Neural cell (in vitro differentiated cells): ENCODE results near the gene PHF3. TPM values are rescaled to one million over a fixed set of nuclear protein-coding genes. Genes with fewer than 3 reads are reported as not detected.

Experiments used
- H2AFZ ChIP-seq: fragments of 200-600, 300-800 bp; sonication (generic), shearing (Covaris generic); 2 replicates; pipeline ENCODE4 v1.6.0; 2014; ENCODE audit warnings: low read depth, mild to moderate bottlenecking, antibody characterized with exemption, low read length, moderate library complexity
- H3F3A ChIP-seq: fragments of 200-600 bp; shearing (Covaris generic); 2 replicates; pipeline ENCODE4 v1.6.1; 2016; ENCODE audit warnings: mild to moderate bottlenecking, moderate library complexity, mixed read lengths, antibody characterized with exemption, low read length; ENCODE audit not compliant: insufficient read depth, poor library complexity, severe bottlenecking
- H3K27ac ChIP-seq: fragments of 200-600, 300-800 bp; sonication (generic), shearing (Covaris generic); 2 replicates; pipeline ENCODE4 v1.5.1; 2014; ENCODE audit warnings: mild to moderate bottlenecking, low read length, moderate library complexity
- H3K27me3 ChIP-seq: fragments of 300-800, 200-600 bp; sonication (generic), shearing (Covaris generic); 2 replicates; pipeline ENCODE4 v1.6.0; 2014; ENCODE audit warnings: mild to moderate bottlenecking, low read depth, low read length, moderate library complexity; ENCODE audit not compliant: insufficient read depth
- H3K36me3 ChIP-seq: fragments of 300-800, 200-600 bp; sonication (generic), shearing (Covaris generic); 2 replicates; pipeline ENCODE4 v1.5.1; 2014; ENCODE audit warnings: mild to moderate bottlenecking, antibody characterized with exemption, low read length, moderate library complexity; ENCODE audit not compliant: insufficient read depth
- H3K4me2 ChIP-seq: fragments of 300-800, 200-600 bp; sonication (generic), shearing (Covaris generic); 2 replicates; pipeline ENCODE4 v1.6.0; 2014; ENCODE audit warnings: mild to moderate bottlenecking, low read length
- H3K4me3 ChIP-seq: fragments of 300-800, 200-600 bp; sonication (generic), shearing (Covaris generic); 2 replicates; pipeline ENCODE4 v1.5.1; 2014; ENCODE audit warnings: mild to moderate bottlenecking, low read length, moderate library complexity
- H3K79me2 ChIP-seq: fragments of 200-600 bp; shearing (Covaris generic); replicated peaks from 2 replicates; pipeline ENCODE4 v1.6.0; 2014; ENCODE audit warnings: mild to moderate bottlenecking, low read length, moderate library complexity; ENCODE audit not compliant: insufficient read depth
- H3K9ac ChIP-seq: fragments of 300-800, 200-600 bp; sonication (generic), shearing (Covaris generic); 2 replicates; pipeline ENCODE4 v1.6.1; 2016; ENCODE audit warnings: mild to moderate bottlenecking, low read length, mixed read lengths
- H3K9me2 ChIP-seq: fragments of 200-600 bp; shearing (Covaris generic); 2 replicates; pipeline ENCODE4 v1.6.1; 2016; ENCODE audit warnings: mild to moderate bottlenecking, low read length, mixed read lengths; ENCODE audit not compliant: insufficient read depth
- H3K9me3 ChIP-seq: fragments of 200-600, 300-800 bp; sonication (generic), shearing (Covaris generic); 2 replicates; pipeline ENCODE4 v1.6.1; 2016; ENCODE audit warnings: mild to moderate bottlenecking, mixed run types, low read length, moderate library complexity, mixed read lengths
- H4K20me1 ChIP-seq: fragments of 200-600 bp; shearing (Covaris generic); 2 replicates; pipeline ENCODE4 v1.6.1; 2016; ENCODE audit warnings: mild to moderate bottlenecking, mixed run types; ENCODE audit not compliant: insufficient read depth
- CTCF ChIP-seq: fragments of 450-650 bp; IDR thresholded peaks from 2 replicates; pipeline ENCODE4 v1.5.1; 2014; ENCODE audit warnings: antibody characterized with exemption, mild to moderate bottlenecking, moderate library complexity; ENCODE audit not compliant: poor library complexity, severe bottlenecking
- EP300 ChIP-seq: fragments of 450-650 bp; conservative IDR thresholded peaks from 2 replicates; pipeline ENCODE4 v1.6.1; 2014; ENCODE audit warnings: antibody characterized with exemption, mild to moderate bottlenecking, moderate library complexity; ENCODE audit not compliant: poor library complexity, severe bottlenecking
- EZH2 ChIP-seq: fragments of 200-600, 300-800 bp; shearing (Covaris generic), sonication (generic); IDR thresholded peaks from 2 replicates; pipeline ENCODE4 v1.6.1; 2014; ENCODE audit warnings: antibody characterized with exemption, low read length, borderline replicate concordance, mild to moderate bottlenecking; ENCODE audit not compliant: insufficient read depth, poor library complexity, severe bottlenecking
- MXI1 ChIP-seq: fragments of 450-650 bp; conservative IDR thresholded peaks from 2 replicates; pipeline ENCODE4 v1.6.1; 2014; ENCODE audit warnings: antibody characterized with exemption, mild to moderate bottlenecking; ENCODE audit not compliant: poor library complexity, severe bottlenecking
- POLR2AphosphoS5 ChIP-seq: IDR thresholded peaks from 2 replicates; pipeline ENCODE4 v1.6.1; 2012
- RAD21 ChIP-seq: fragments of 450-650 bp; conservative IDR thresholded peaks from 2 replicates; pipeline ENCODE4 v1.6.1; 2014; ENCODE audit warnings: antibody characterized with exemption, mild to moderate bottlenecking, moderate library complexity
- REST ChIP-seq: IDR thresholded peaks from 2 replicates; pipeline ENCODE4 v1.6.1; 2012; ENCODE audit warnings: borderline replicate concordance
- SMC3 ChIP-seq: fragments of 450-650 bp; conservative IDR thresholded peaks from 2 replicates; pipeline ENCODE4 v1.6.1; 2014; ENCODE audit warnings: antibody characterized with exemption, mild to moderate bottlenecking, moderate library complexity; ENCODE audit not compliant: poor library complexity
- TAF1 ChIP-seq: IDR thresholded peaks from 2 replicates; pipeline ENCODE4 v1.6.1; 2012; ENCODE audit warnings: low read depth
- polyA plus RNA-seq: library from polyadenylated mRNA; depleted of rRNA; stranded (reverse); fragments of >200 nt; gene quantifications from 2 replicates; pipeline ENCODE4 v1.2.3, GENCODE V29; 2014

Gene PHF3
- polyA plus RNA-seq, 1 donor from 2014 or later = 21.1 TPM

- Histone ChIP-seq H3K79me2 (peaks cover 67% of the 10 kb centered on the region), H4K20me1 (no peaks in the 10 kb centered on the region)
Observed at GRCh38 chr6:63671098-63671754, 35.6 kb downstream of the PHF3 start.

GRCh38 chr6:63672582-63673129 is 37.1 kb downstream of the PHF3 start:
- Histone ChIP-seq H3K79me2 (peaks cover 67% of the 10 kb centered on the region), H3K4me3 (no peak overlapping the region), H3K9ac (no peak overlapping the region), H3F3A (no peaks in the 10 kb centered on the region), H3K36me3 (no peaks in the 10 kb centered on the region), H3K27ac (no peak overlapping the region), H3K9me3 (no peaks in the 10 kb centered on the region), H2AFZ (no peak overlapping the region), H4K20me1 (no peaks in the 10 kb centered on the region), H3K27me3 (no peaks in the 10 kb centered on the region), H3K4me2 (no peak overlapping the region), H3K9me2 (no peaks in the 10 kb centered on the region)
- no peak for TF ChIP-seq REST
- no peak for TF ChIP-seq EZH2
- no peak for TF ChIP-seq RAD21
- TF ChIP-seq MXI1 = no peak
- TF ChIP-seq TAF1 = no peak
- no peak for TF ChIP-seq SMC3
- TF ChIP-seq POLR2AphosphoS5 = no peak
- no peak for TF ChIP-seq CTCF
- TF ChIP-seq EP300 = no peak

More at GRCh38 chr6:63671098-63671754, 35.6 kb downstream of the PHF3 start:
- H3K9ac ChIP-seq = no peak overlapping the region
- H3K27ac ChIP-seq = no peak overlapping the region
- no peaks in the 10 kb centered on the region for H3F3A ChIP-seq
- H3K9me2 ChIP-seq = no peaks in the 10 kb centered on the region
- no peaks in the 10 kb centered on the region for H3K27me3 ChIP-seq
- H3K9me3 ChIP-seq = no peaks in the 10 kb centered on the region
- H3K4me2 ChIP-seq = no peak overlapping the region
- TF ChIP-seq EP300 = no peak
- TF ChIP-seq RAD21 = no peak
- no peak overlapping the region for H3K4me3 ChIP-seq
- no peaks in the 10 kb centered on the region for H3K36me3 ChIP-seq
- no peak overlapping the region for H2AFZ ChIP-seq
